H1 (cell line): Measurements from ENCODE around the gene SCAI. TPM values are rescaled to one million over a fixed set of nuclear protein-coding genes. Genes with fewer than 3 reads are reported as not detected.

ENCODE experiments used
- CTCF ChIA-PET: fragments of 300-600 bp; sonication (Branson Sonifier 250); formaldehyde crosslinking; loops from one replicate; lab custom pipeline; 2021; ENCODE audit not compliant: partially characterized antibody; lab: Charles Lee
- POLR2A ChIA-PET: fragments of 300-600 bp; sonication (Branson Sonifier 250); formaldehyde crosslinking; loops from one replicate; lab custom pipeline; 2021; ENCODE audit warnings: inconsistent platforms; ENCODE audit not compliant: partially characterized antibody; lab: Charles Lee
- DNase-seq, 2 experiments: peaks; one replicate each; pipeline versions ENCODE4 v3.0.0 to v3.0.0-alpha.2; 2010 to 2022; ENCODE audit warnings: low spot score in 2 of 2, low read depth in 1 of 2, mixed read lengths in 1 of 2
- FAIRE-seq: peaks from 2 replicates; lab custom pipeline; 2011; peaks lifted over from hg19 to GRCh38; lab: Jason Lieb, UNC
- H2AFZ ChIP-seq: 2 replicates; pipeline ENCODE4 v1.8.1; 2012; ENCODE audit warnings: low read length, inconsistent platforms
- H2AK5ac ChIP-seq: 2 replicates; pipeline ENCODE4 v1.6.1; 2013; ENCODE audit warnings: low read depth, low read length
- H2BK120ac ChIP-seq: replicated peaks from 2 replicates; pipeline ENCODE3; 2013; ENCODE audit warnings: low read depth, low read length, inconsistent platforms
- H2BK12ac ChIP-seq: 2 replicates; pipeline ENCODE4 v1.6.1; 2013; ENCODE audit warnings: low read depth, low read length
- H2BK15ac ChIP-seq: 2 replicates; pipeline ENCODE4 v1.6.1; 2013; ENCODE audit warnings: low read length
- H2BK20ac ChIP-seq: 2 replicates; pipeline ENCODE4 v1.6.1; 2013; ENCODE audit warnings: low read length
- H2BK5ac ChIP-seq: 2 replicates; pipeline ENCODE4 v1.6.1; 2013; ENCODE audit warnings: low read depth, low read length
- H3K14ac ChIP-seq: 2 replicates; pipeline ENCODE4 v1.6.1; 2013; ENCODE audit warnings: inconsistent platforms; ENCODE audit not compliant: insufficient read length
- H3K18ac ChIP-seq: 2 replicates; pipeline ENCODE4 v1.6.1; 2013; ENCODE audit warnings: low read length; ENCODE audit errors: extremely low read depth
- H3K23ac ChIP-seq: 2 replicates; pipeline ENCODE4 v1.6.1; 2013; ENCODE audit warnings: inconsistent platforms; ENCODE audit not compliant: insufficient read length
- H3K23me2 ChIP-seq: 2 replicates; pipeline ENCODE4 v1.6.1; 2013; ENCODE audit warnings: low read depth, low read length
- H3K27ac ChIP-seq: 2 replicates; pipeline ENCODE4 v1.6.1; 2011; ENCODE audit warnings: low read depth, low read length, inconsistent platforms
- H3K27me3 ChIP-seq, 4 experiments: replicated peaks in 1 of 4; 1 replicate in 1 of 4; 2 replicates in 3 of 4; pipeline versions ENCODE4 v1.6.1 to v1.8.1; 2011 to 2013; ENCODE audit warnings: low read length in 3 of 4, mild to moderate bottlenecking in 3 of 4, inconsistent platforms in 2 of 4, mixed read lengths in 2 of 4, moderate library complexity in 1 of 4; ENCODE audit not compliant: control insufficient read depth in 3 of 4, insufficient read depth in 3 of 4; ENCODE audit errors: extremely low read depth in 1 of 4
- H3K36me3 ChIP-seq, 4 experiments: 2 replicates each; pipeline versions ENCODE4 v1.6.1 to v1.8.1; 2011 to 2013; ENCODE audit warnings: mild to moderate bottlenecking in 4 of 4, low read length in 3 of 4, moderate library complexity in 2 of 4, control low read depth in 1 of 4, inconsistent platforms in 1 of 4; ENCODE audit not compliant: insufficient read depth in 4 of 4, control insufficient read depth in 2 of 4
- H3K4ac ChIP-seq: replicated peaks from 2 replicates; pipeline ENCODE3; 2013; ENCODE audit warnings: low read length, low read depth, mixed read lengths, inconsistent platforms; ENCODE audit not compliant: insufficient read length
- H3K4me1 ChIP-seq, 4 experiments: replicated peaks in 1 of 4; 1 replicate in 1 of 4; 2 replicates in 3 of 4; pipeline versions ENCODE4 v1.6.1 to v1.8.1; 2011 to 2013; ENCODE audit warnings: low read length in 3 of 4, inconsistent platforms in 2 of 4, mixed read lengths in 1 of 4; ENCODE audit not compliant: insufficient read depth in 4 of 4, control insufficient read depth in 3 of 4
- H3K4me2 ChIP-seq, 2 experiments: 2 replicates each; pipeline versions ENCODE4 v1.6.1 to v1.8.1; 2011 to 2013; ENCODE audit warnings: low read depth in 2 of 2, low read length in 2 of 2, control low read depth in 1 of 2, inconsistent platforms in 1 of 2, mild to moderate bottlenecking in 1 of 2; ENCODE audit not compliant: insufficient read depth in 1 of 2
- H3K4me3 ChIP-seq, 4 experiments: fragments of 200-600, 300-600 bp in 1 of 4; sonication (generic), shearing (Covaris generic), sonication (Bioruptor Twin) in 1 of 4; 2 replicates each; pipeline versions ENCODE4 v1.5.1 to v1.8.1; 2011 to 2016; ENCODE audit warnings: low read length in 4 of 4, low read depth in 3 of 4, control low read depth in 2 of 4, inconsistent platforms in 2 of 4, mild to moderate bottlenecking in 2 of 4, mixed read lengths in 1 of 4, moderate library complexity in 1 of 4; ENCODE audit not compliant: insufficient read depth in 2 of 4; ENCODE audit errors: extremely low read depth in 1 of 4
- H3K56ac ChIP-seq: replicated peaks from 2 replicates; pipeline ENCODE3; 2013; ENCODE audit warnings: low read depth, mild to moderate bottlenecking, mixed read lengths, low read length, inconsistent platforms; ENCODE audit not compliant: insufficient read length
- H3K79me1 ChIP-seq: 2 replicates; pipeline ENCODE4 v1.6.1; 2013; ENCODE audit warnings: low read depth, low read length, control low read depth
- H3K79me2 ChIP-seq, 2 experiments: 2 replicates each; pipeline versions ENCODE4 v1.6.1 to v1.8.1; 2012 to 2013; ENCODE audit warnings: low read length in 2 of 2, mild to moderate bottlenecking in 2 of 2, inconsistent platforms in 1 of 2; ENCODE audit not compliant: insufficient read depth in 2 of 2, control insufficient read depth in 1 of 2
- H3K9ac ChIP-seq, 4 experiments: replicated peaks in 1 of 4; 1 replicate in 1 of 4; 2 replicates in 3 of 4; pipeline versions ENCODE4 v1.6.1 to v1.8.1; 2011 to 2013; ENCODE audit warnings: low read depth in 3 of 4, low read length in 3 of 4, control low read depth in 2 of 4, mild to moderate bottlenecking in 2 of 4, moderate library complexity in 2 of 4, inconsistent platforms in 1 of 4; ENCODE audit errors: extremely low read depth in 1 of 4
- H3K9me3 ChIP-seq, 2 experiments: 2 replicates each; pipeline versions ENCODE4 v1.6.1 to v1.8.1; 2012 to 2013; ENCODE audit warnings: mild to moderate bottlenecking in 2 of 2, moderate library complexity in 2 of 2, control low read depth in 1 of 2, inconsistent platforms in 1 of 2, low read depth in 1 of 2, low read length in 1 of 2, mixed read lengths in 1 of 2; ENCODE audit not compliant: insufficient read depth in 2 of 2
- H4K20me1 ChIP-seq, 2 experiments: replicated peaks in 1 of 2; 2 replicates each; pipeline versions ENCODE3 to v1.8.1; 2011 to 2013; ENCODE audit warnings: inconsistent platforms in 2 of 2, low read length in 2 of 2, mild to moderate bottlenecking in 1 of 2; ENCODE audit not compliant: insufficient read depth in 2 of 2, control insufficient read depth in 1 of 2
- H4K5ac ChIP-seq: 2 replicates; pipeline ENCODE4 v1.6.1; 2013; ENCODE audit warnings: low read length, low read depth, mixed read lengths, inconsistent platforms; ENCODE audit not compliant: insufficient read length
- H4K8ac ChIP-seq: 2 replicates; pipeline ENCODE4 v1.8.0; 2013; ENCODE audit warnings: mild to moderate bottlenecking, moderate library complexity, low read length, inconsistent platforms; ENCODE audit not compliant: insufficient read depth; ENCODE audit errors: extremely low read depth
- H4K91ac ChIP-seq: replicated peaks from 2 replicates; pipeline ENCODE3; 2013; ENCODE audit warnings: low read length, mixed read lengths, inconsistent platforms; ENCODE audit not compliant: insufficient read length
- BCL11A ChIP-seq, 2 experiments: IDR thresholded peaks; one replicate each; pipeline ENCODE4 v1.6.1; 2011; ENCODE audit warnings: low read depth in 2 of 2, low read length in 2 of 2, mild to moderate bottlenecking in 2 of 2
- CTBP2 ChIP-seq: IDR thresholded peaks from 2 replicates; pipeline ENCODE4 v1.7.0; 2011; ENCODE audit warnings: borderline replicate concordance, mild to moderate bottlenecking, moderate library complexity, mixed read lengths, low read length; ENCODE audit not compliant: insufficient read depth, insufficient read length
- EGR1 ChIP-seq: IDR thresholded peaks from 2 replicates; pipeline ENCODE4 v1.6.1; 2011; ENCODE audit warnings: low read depth, low read length, borderline replicate concordance
- EP300 ChIP-seq, 2 experiments: IDR thresholded peaks; 1 replicate in 1 of 2; 2 replicates in 1 of 2; pipeline ENCODE4 v1.6.1; 2011 to 2012; ENCODE audit warnings: low read depth in 2 of 2, low read length in 2 of 2, mild to moderate bottlenecking in 2 of 2, borderline replicate concordance in 1 of 2, inconsistent platforms in 1 of 2, moderate library complexity in 1 of 2
- GABPA ChIP-seq: IDR thresholded peaks from 2 replicates; pipeline ENCODE4 v1.6.1; 2011; ENCODE audit warnings: mild to moderate bottlenecking, low read length, moderate library complexity, borderline replicate concordance; ENCODE audit not compliant: insufficient read depth
- GTF2F1 ChIP-seq: IDR thresholded peaks from 2 replicates; pipeline ENCODE4 v1.6.1; 2012; ENCODE audit warnings: low read depth, low read length, improper control_type of control experiment, borderline replicate concordance
- JUN ChIP-seq: IDR thresholded peaks from 2 replicates; pipeline ENCODE4 v1.6.1; 2011; ENCODE audit warnings: low read depth, mild to moderate bottlenecking, improper control_type of control experiment, low read length
- JUND ChIP-seq: IDR thresholded peaks from 2 replicates; pipeline ENCODE4 v1.6.1; 2011; ENCODE audit warnings: mild to moderate bottlenecking, improper control_type of control experiment, low read length
- RAD21 ChIP-seq, 2 experiments: IDR thresholded peaks in 1 of 2; conservative IDR thresholded peaks in 1 of 2; 2 replicates each; pipeline ENCODE4 v1.6.1; 2011; ENCODE audit warnings: low read depth in 2 of 2, low read length in 2 of 2, improper control_type of control experiment in 1 of 2, inconsistent platforms in 1 of 2, mild to moderate bottlenecking in 1 of 2, moderate library complexity in 1 of 2
- SAP30 ChIP-seq: fragments of 300-600 bp; sonication (generic); IDR thresholded peaks from 2 replicates; pipeline ENCODE4 v1.7.1; 2012; ENCODE audit warnings: low read length, moderate library complexity, mild to moderate bottlenecking, inconsistent platforms; ENCODE audit not compliant: insufficient read depth, insufficient replicate concordance
- SIRT6 ChIP-seq: IDR thresholded peaks from one replicate; pipeline ENCODE4 v1.7.1; 2012; ENCODE audit warnings: low read length, inconsistent platforms
- SRF ChIP-seq: IDR thresholded peaks from 2 replicates; pipeline ENCODE4 v1.6.1; 2011; ENCODE audit warnings: mild to moderate bottlenecking, low read depth, low read length, moderate library complexity
- TAF1 ChIP-seq: IDR thresholded peaks from 2 replicates; pipeline ENCODE4 v1.6.1; 2011; ENCODE audit warnings: mild to moderate bottlenecking, low read depth, low read length
- YY1 ChIP-seq: IDR thresholded peaks from 2 replicates; pipeline ENCODE4 v1.6.1; 2011; ENCODE audit warnings: low read depth, mild to moderate bottlenecking, low read length
- WGBS, 2 experiments: shearing (Covaris generic) in 1 of 2; methylation state at CpG; one replicate each; pipeline versions ENCODE4 v1.1.6 to v1.1.7; 2013 to 2015; ENCODE audit warnings: low lambda C conversion rate in 2 of 2, mixed read lengths in 2 of 2, inconsistent platforms in 1 of 2, low coverage in 1 of 2, missing lambda C conversion rate in 1 of 2; ENCODE audit not compliant: insufficient replicate concordance in 2 of 2, insufficient coverage in 1 of 2, insufficient read length in 1 of 2; ENCODE audit errors: extremely low coverage in 1 of 2, missing lambda C conversion rate in 1 of 2; 5-methylcytosine and 5-hydroxymethylcytosine counted together
- polyA plus RNA-seq, 7 experiments: library from polyadenylated mRNA; depleted of rRNA in 3 of 7; stranded (reverse) in 5 of 7; unstranded in 2 of 7; fragments of >200 nt in 5 of 7; fragments of 200-250 nt in 2 of 7; gene quantifications; 1 replicate in 5 of 7; 2 replicates in 1 of 7; 4 replicates in 1 of 7; pipeline versions ENCODE4 v1.2.1 to v1.2.3, GENCODE V29; 2011 to 2013; ENCODE audit warnings: missing spikeins in 2 of 7, mixed read lengths in 2 of 7
- total RNA-seq: library from RNA; stranded (reverse); fragmentation: NEBNext Ultra II Directional; extraction: Animal tissue kit (Norgen Biotek cat#: 25700); gene quantifications from 2 replicates; pipeline ENCODE4 v1.2.1, GENCODE V29; 2021

The SCAI gene
- total and polyA plus RNA-seq, 2 of the 8 experiments (the other 6 are each of a cell fraction or from before 2014, with no cell fraction given): 6.4 to 19.8 TPM

GRCh38 chr9:125151730-125152129 lies 8.4 kb upstream of the SCAI start:
- 95% methylated on average over 2 of the region's 2 CpGs; no CpG with 5 or more reads in 1 of the 2 experiments for WGBS, 2 experiments
- Histone ChIP-seq H2BK12ac (no peak overlapping the region), H3K4me2 (no peak overlapping the region), H2AK5ac (no peak overlapping the region), H4K8ac (no peak overlapping the region), H3K27me3 (no peaks in the 10 kb centered on the region), H2BK20ac (no peak overlapping the region), H3K18ac (no peak overlapping the region), H3K4ac (no peak overlapping the region), H3K14ac (no peak overlapping the region), H3K23ac (no peak overlapping the region), H3K79me1 (no peaks in the 10 kb centered on the region), H2BK5ac (no peak overlapping the region), H3K23me2 (no peaks in the 10 kb centered on the region), H4K91ac (no peak overlapping the region), H4K5ac (no peak overlapping the region), H3K36me3 (peaks cover 16 to 45% (median 30%) of the 10 kb centered on the region in 4 experiments), H3K9me3 (no peaks in the 10 kb centered on the region), H2BK120ac (no peak overlapping the region), H3K9ac (no peak overlapping the region), H3K56ac (no peak overlapping the region), H3K27ac (no peak overlapping the region), H3K79me2 (no peaks in the 10 kb centered on the region), H3K4me3 (no peak overlapping the region), H2AFZ (no peak overlapping the region), H2BK15ac (no peak overlapping the region), H3K4me1 (peaks cover 0 to 5% (median 1%) of the 10 kb centered on the region in 4 experiments; a peak in 1 of 7 replicates), H4K20me1 (peaks cover 0 to 2% of the 10 kb centered on the region in 2 experiments)
- ChIA-PET CTCF (interaction anchor here (1.2 to 1.4 kb wide), 2 partner anchors 13 to 25 kb away, joined by 3 read pairs; no protein-coding TSS in a partner anchor), POLR2A (interaction anchor here (1.3 kb wide), 1 partner anchor 10 kb away, joined by 4 read pairs; no protein-coding TSS in a partner anchor)
- no peak for TF ChIP-seq GTF2F1
- TF ChIP-seq SAP30: no peak
- TF ChIP-seq BCL11A (IDR thresholded peaks at IDR 0.05; ENCODE audit: low read depth in 2 of 2, low read length in 2 of 2): no peak
- no peak for TF ChIP-seq TAF1
- TF ChIP-seq RAD21 (IDR thresholded peaks at IDR 0.05 in 1 of 2, conservative IDR thresholded peaks at IDR 0.05 in 1 of 2; ENCODE audit: low read depth in 2 of 2, low read length in 2 of 2): no peak
- TF ChIP-seq EGR1: no peak
- TF ChIP-seq SRF: no peak
- no peak for TF ChIP-seq EP300 (IDR thresholded peaks at IDR 0.05; ENCODE audit: borderline replicate concordance in 1 of 2, low read depth in 2 of 2, low read length in 2 of 2)
- no peak for TF ChIP-seq CTBP2
- TF ChIP-seq JUN: no peak
- TF ChIP-seq SIRT6: no peak
- TF ChIP-seq GABPA: no peak
- no peak for TF ChIP-seq JUND
- TF ChIP-seq YY1: no peak
- no peak for FAIRE-seq
- DNase-seq: no peak
